Stimulated activated effector memory CD8-positive, alpha-beta T cell treated with anti-CD3 and anti-CD28 coated beads, Interleukin-12 subunit alpha, Interleukin-12 subunit beta, amount 100 ng/mL, for 72 hours (primary cell): ENCODE results near the gene PNPLA1.

ENCODE experiments used
- ATAC-seq: fragments of 150-1000 bp; cut with Tn5 transposase; 2 replicates; pipeline ENCODE4 v1.10.0; 2021
- DNase-seq, 2 donors: peaks; one replicate each; pipeline ENCODE4 v3.0.0; 2021 to 2022; ENCODE audit warnings: low spot score in 2 of 2
- H3K27ac Mint-ChIP-seq: one replicate; pipeline ENCODE4 v1.8.0; 2022; ENCODE audit warnings: mild to moderate bottlenecking, mixed read lengths
- H3K36me3 Mint-ChIP-seq: one replicate; pipeline ENCODE4 v1.8.0; 2022; ENCODE audit warnings: mild to moderate bottlenecking, mixed read lengths
- H3K4me1 Mint-ChIP-seq: one replicate; pipeline ENCODE4 v1.8.0; 2022; ENCODE audit warnings: mixed read lengths
- H3K4me3 Mint-ChIP-seq: one replicate; pipeline ENCODE4 v1.8.0; 2022; ENCODE audit warnings: mild to moderate bottlenecking, mixed read lengths
- H3K9me3 Mint-ChIP-seq: one replicate; pipeline ENCODE4 v1.8.0; 2022; ENCODE audit warnings: mixed read lengths

PNPLA1 gene

GRCh38 chr6:36242161-36242560, 27.7 kb upstream of the PNPLA1 start:
- DNase-seq (no peak), ATAC-seq (no peak)
- H3K36me3 Mint-ChIP-seq: no peaks in the 10 kb centered on the region
- no peak overlapping the region for H3K4me3 Mint-ChIP-seq
- H3K27ac Mint-ChIP-seq: no peak overlapping the region
- peaks cover 9% of the 10 kb centered on the region for H3K4me1 Mint-ChIP-seq
- no peaks in the 10 kb centered on the region for H3K9me3 Mint-ChIP-seq

GRCh38 chr6:36242626-36243025, 27.2 kb upstream of the PNPLA1 start:
- ATAC-seq (no peak), DNase-seq (no peak)
- Mint-ChIP-seq H3K36me3 (no peaks in the 10 kb centered on the region), H3K9me3 (no peaks in the 10 kb centered on the region), H3K27ac (no peak overlapping the region), H3K4me3 (no peak overlapping the region), H3K4me1 (peaks cover 9% of the 10 kb centered on the region)

- Mint-ChIP-seq H3K9me3 (no peaks in the 10 kb centered on the region), H3K4me3 (no peak overlapping the region), H3K36me3 (no peaks in the 10 kb centered on the region), H3K4me1 (peaks cover 9% of the 10 kb centered on the region), H3K27ac (no peak overlapping the region)
- DNase-seq (no peak), ATAC-seq (no peak)
These were observed 26.2 kb upstream of the PNPLA1 start for GRCh38 chr6:36243562-36244212.

- H3K4me1 Mint-ChIP-seq: peaks cover 9% of the 10 kb centered on the region
- no peaks in the 10 kb centered on the region for H3K36me3 Mint-ChIP-seq
- no peak for ATAC-seq
- DNase-seq: no peak
- no peak overlapping the region for H3K27ac Mint-ChIP-seq
- H3K9me3 Mint-ChIP-seq: no peaks in the 10 kb centered on the region
- H3K4me3 Mint-ChIP-seq: no peak overlapping the region
These were observed 25.1 kb upstream of the PNPLA1 start for GRCh38 chr6:36244641-36245280.

GRCh38 chr6:36245572-36246061, 24.2 kb upstream of the PNPLA1 start:
- peaks cover 9% of the 10 kb centered on the region for H3K4me1 Mint-ChIP-seq
- DNase-seq (no peak), ATAC-seq (no peak)
- H3K27ac Mint-ChIP-seq: no peak overlapping the region
- no peak overlapping the region for H3K4me3 Mint-ChIP-seq
- no peaks in the 10 kb centered on the region for H3K36me3 Mint-ChIP-seq
- no peaks in the 10 kb centered on the region for H3K9me3 Mint-ChIP-seq

GRCh38 chr6:36246506-36247268, 23.2 kb upstream of the PNPLA1 start:
- ATAC-seq (no peak), DNase-seq (no peak)
- H3K4me1 Mint-ChIP-seq: peaks cover 9% of the 10 kb centered on the region
- H3K36me3 Mint-ChIP-seq: no peaks in the 10 kb centered on the region
- no peak overlapping the region for H3K27ac Mint-ChIP-seq
- H3K9me3 Mint-ChIP-seq: no peaks in the 10 kb centered on the region
- H3K4me3 Mint-ChIP-seq: no peak overlapping the region

GRCh38 chr6:36247693-36248092, 22.2 kb upstream of the PNPLA1 start:
- Mint-ChIP-seq H3K4me3 (no peak overlapping the region), H3K36me3 (no peaks in the 10 kb centered on the region), H3K9me3 (no peaks in the 10 kb centered on the region), H3K4me1 (no peaks in the 10 kb centered on the region), H3K27ac (no peak overlapping the region)
- ATAC-seq (no peak), DNase-seq (no peak)

GRCh38 chr6:36248980-36249379, 20.9 kb upstream of the PNPLA1 start:
- H3K27ac Mint-ChIP-seq: no peak overlapping the region
- H3K4me1 Mint-ChIP-seq: no peaks in the 10 kb centered on the region
- DNase-seq: no peak
- ATAC-seq: no peak
- no peaks in the 10 kb centered on the region for H3K9me3 Mint-ChIP-seq
- no peak overlapping the region for H3K4me3 Mint-ChIP-seq
- no peaks in the 10 kb centered on the region for H3K36me3 Mint-ChIP-seq

- H3K9me3 Mint-ChIP-seq: no peaks in the 10 kb centered on the region
- no peaks in the 10 kb centered on the region for H3K36me3 Mint-ChIP-seq
- H3K4me1 Mint-ChIP-seq: no peaks in the 10 kb centered on the region
- no peak for ATAC-seq
- no peak overlapping the region for H3K4me3 Mint-ChIP-seq
- no peak overlapping the region for H3K27ac Mint-ChIP-seq
- DNase-seq: no peak
These were observed 20.3 kb upstream of the PNPLA1 start for GRCh38 chr6:36249536-36249935.

GRCh38 chr6:36252005-36252404, 17.9 kb upstream of the PNPLA1 start:
- ATAC-seq (no peak), DNase-seq (no peak)
- Mint-ChIP-seq H3K9me3 (no peaks in the 10 kb centered on the region), H3K4me3 (no peak overlapping the region), H3K27ac (no peak overlapping the region), H3K4me1 (no peaks in the 10 kb centered on the region), H3K36me3 (no peaks in the 10 kb centered on the region)

- Mint-ChIP-seq H3K4me1 (no peaks in the 10 kb centered on the region), H3K27ac (no peak overlapping the region), H3K9me3 (no peaks in the 10 kb centered on the region), H3K4me3 (no peak overlapping the region), H3K36me3 (no peaks in the 10 kb centered on the region)
- DNase-seq: no peak
- no peak for ATAC-seq
These were observed 6.4 kb upstream of the PNPLA1 start for GRCh38 chr6:36263390-36264000.

GRCh38 chr6:36265744-36266143, 4.1 kb upstream of the PNPLA1 start:
- Mint-ChIP-seq H3K36me3 (no peaks in the 10 kb centered on the region), H3K4me1 (no peaks in the 10 kb centered on the region), H3K27ac (no peak overlapping the region), H3K4me3 (no peak overlapping the region), H3K9me3 (no peaks in the 10 kb centered on the region)
- no peak for ATAC-seq
- no peak for DNase-seq

- Mint-ChIP-seq H3K27ac (no peak overlapping the region), H3K4me1 (no peaks in the 10 kb centered on the region), H3K9me3 (no peaks in the 10 kb centered on the region), H3K4me3 (no peak overlapping the region), H3K36me3 (no peaks in the 10 kb centered on the region)
- ATAC-seq: no peak
- DNase-seq: no peak
These were observed 2.8 kb upstream of the PNPLA1 start for GRCh38 chr6:36266913-36267644.

- no peak overlapping the region for H3K27ac Mint-ChIP-seq
- no peak overlapping the region for H3K4me3 Mint-ChIP-seq
- DNase-seq (no peak), ATAC-seq (no peak)
- no peaks in the 10 kb centered on the region for H3K9me3 Mint-ChIP-seq
- H3K4me1 Mint-ChIP-seq: no peaks in the 10 kb centered on the region
- H3K36me3 Mint-ChIP-seq: no peaks in the 10 kb centered on the region
These were observed 2.0 kb upstream of the PNPLA1 start for GRCh38 chr6:36267731-36268477.
